Gastroesophageal sphincter (tissue), 4 donors: ENCODE results near the gene RIPOR2. TPM values are rescaled to one million over a fixed set of nuclear protein-coding genes. Genes with fewer than 3 reads are reported as not detected.

Experiments
- ATAC-seq: fragments of 150-250 bp; one replicate; pipeline ENCODE4 v1.9.1; 2016; ENCODE audit warnings: mild to moderate bottlenecking, moderate library complexity
- H3K27ac ChIP-seq, 4 donors: fragments of 200-600 bp; sonication (generic) in 3 of 4; 1 replicate in 3 of 4; 2 replicates in 1 of 4; pipeline ENCODE4 v1.5.1; 2016 to 2019
- H3K27me3 ChIP-seq: fragments of 200-600 bp; sonication (generic); one replicate; pipeline ENCODE4 v1.5.1; 2019
- H3K36me3 ChIP-seq, 2 donors: fragments of 200-600 bp; sonication (generic); one replicate each; pipeline ENCODE4 v1.5.1; 2019; ENCODE audit warnings: control low read depth in 1 of 2
- H3K4me1 ChIP-seq, 3 donors: fragments of 200-600 bp; sonication (generic); 1 replicate in 2 of 3; 2 replicates in 1 of 3; pipeline ENCODE4 v1.5.1; 2016 to 2019; ENCODE audit warnings: control low read depth in 2 of 3
- H3K4me3 ChIP-seq, 2 donors: fragments of 200-600 bp; sonication (generic); one replicate each; pipeline ENCODE4 v1.5.1; 2019; ENCODE audit warnings: mild to moderate bottlenecking in 1 of 2, moderate library complexity in 1 of 2
- H3K9me3 ChIP-seq, 3 donors: fragments of 200-600 bp; sonication (generic); one replicate each; pipeline ENCODE4 v1.5.1; 2017 to 2019; ENCODE audit warnings: control low read depth in 2 of 3
- CTCF ChIP-seq, 4 experiments: fragments of 200-600 bp in 2 of 4; fragments of 450-650 bp in 2 of 4; sonication (generic) in 1 of 4; IDR thresholded peaks; one replicate each; pipeline ENCODE4 v1.5.1; 2017 to 2019; ENCODE audit warnings: antibody characterized with exemption in 4 of 4, mild to moderate bottlenecking in 2 of 4, moderate library complexity in 2 of 4
- EP300 ChIP-seq: sonication (generic); formaldehyde crosslinking; IDR thresholded peaks from one replicate; pipeline ENCODE4 v1.6.1; 2017; ENCODE audit warnings: antibody characterized with exemption, mild to moderate bottlenecking
- POLR2A ChIP-seq, 2 donors: fragments of 450-650 bp; IDR thresholded peaks; one replicate each; pipeline ENCODE4 v1.6.1; 2017; ENCODE audit warnings: antibody characterized with exemption in 2 of 2, mild to moderate bottlenecking in 2 of 2, moderate library complexity in 1 of 2
- POLR2AphosphoS5 ChIP-seq: sonication (generic); formaldehyde crosslinking; IDR thresholded peaks from one replicate; pipeline ENCODE4 v1.6.1; 2017; ENCODE audit warnings: antibody characterized with exemption
- WGBS, 2 donors: methylation state at CpG; one replicate each; pipeline ENCODE4 v1.1.5; 2018; ENCODE audit warnings: low coverage in 1 of 2; 5-methylcytosine and 5-hydroxymethylcytosine counted together
- total RNA-seq, 4 donors: library from RNA; depleted of rRNA; stranded (reverse); fragments of >200 nt; gene quantifications; one replicate each; pipeline ENCODE4 v1.1.0, GENCODE V29; 2016

Gene RIPOR2
- total RNA-seq, 4 donors from 2014 or later = 1.7 to 14.9 (median 4.2) TPM

- WGBS, 2 donors = 83 to 89% methylated on average over 6 to 10 of the region's 11 CpGs
- TF ChIP-seq POLR2AphosphoS5 = no peak
- TF ChIP-seq CTCF (IDR thresholded peaks at IDR 0.05) = no peak
- TF ChIP-seq EP300 = no peak
- Histone ChIP-seq H3K36me3 (no peaks in the 10 kb centered on the region), H3K4me3 (no peak overlapping the region), H3K27me3 (no peaks in the 10 kb centered on the region), H3K4me1 (no peaks in the 10 kb centered on the region), H3K27ac (no peak overlapping the region), H3K9me3 (peaks cover 0 to 11% (median 0%) of the 10 kb centered on the region in 3 donors)
- ATAC-seq = no peak
These were observed 59.0 kb downstream of the RIPOR2 start for GRCh38 chr6:24876499-24877465.

GRCh38 chr6:24875534-24875901, 60.2 kb downstream of the RIPOR2 start:
- H3K36me3 ChIP-seq = no peaks in the 10 kb centered on the region
- no peaks in the 10 kb centered on the region for H3K27me3 ChIP-seq
- no peak for TF ChIP-seq EP300
- no peak for TF ChIP-seq POLR2A (IDR thresholded peaks at IDR 0.05)
- no peak for TF ChIP-seq POLR2AphosphoS5
- TF ChIP-seq CTCF (IDR thresholded peaks at IDR 0.05) = no peak
- 61% methylated on average over 8 of the region's 9 CpGs; no CpG with 5 or more reads in 1 of the 2 donors for WGBS, 2 donors
- no peaks in the 10 kb centered on the region for H3K4me1 ChIP-seq
- no peak for ATAC-seq
- peaks cover 0 to 11% (median 0%) of the 10 kb centered on the region in 3 donors for H3K9me3 ChIP-seq
- no peak overlapping the region for H3K27ac ChIP-seq
- H3K4me3 ChIP-seq = no peak overlapping the region

- Histone ChIP-seq H3K9me3 (peaks cover 0 to 11% (median 0%) of the 10 kb centered on the region in 3 donors), H3K27ac (no peak overlapping the region), H3K27me3 (no peaks in the 10 kb centered on the region), H3K4me1 (no peaks in the 10 kb centered on the region), H3K36me3 (no peaks in the 10 kb centered on the region), H3K4me3 (no peak overlapping the region)
- 64 to 74% methylated on average over 5 to 7 of the region's 7 CpGs for WGBS, 2 donors
- ATAC-seq = no peak
- TF ChIP-seq CTCF (IDR thresholded peaks at IDR 0.05) = no peak
- TF ChIP-seq POLR2A (IDR thresholded peaks at IDR 0.05) = no peak
- TF ChIP-seq EP300 = no peak
- TF ChIP-seq POLR2AphosphoS5 = no peak
These were observed 60.8 kb downstream of the RIPOR2 start for GRCh38 chr6:24874776-24875533.

GRCh38 chr6:24874128-24874527, 61.6 kb downstream of the RIPOR2 start:
- Histone ChIP-seq H3K27me3 (no peaks in the 10 kb centered on the region), H3K27ac (no peak overlapping the region), H3K36me3 (no peaks in the 10 kb centered on the region), H3K4me3 (no peak overlapping the region), H3K4me1 (no peaks in the 10 kb centered on the region), H3K9me3 (peaks cover 0 to 11% (median 0%) of the 10 kb centered on the region in 3 donors)
- no peak for ATAC-seq
- TF ChIP-seq POLR2A (IDR thresholded peaks at IDR 0.05) = no peak
- TF ChIP-seq EP300 = no peak
- no peak for TF ChIP-seq POLR2AphosphoS5
- TF ChIP-seq CTCF (IDR thresholded peaks at IDR 0.05) = no peak
- 88% methylated on average over 1 of the region's 1 CpG; no CpG with 5 or more reads in 1 of the 2 donors for WGBS, 2 donors
